Neural progenitor cell (in vitro differentiated cells): ENCODE results near the gene ZNF550. TPM values are rescaled to one million over a fixed set of nuclear protein-coding genes. Genes with fewer than 3 reads are reported as not detected.

Source experiments
- DNase-seq: peaks from one replicate; pipeline ENCODE4 v3.0.0-alpha.2; 2016; ENCODE audit warnings: low spot score
- H2AFZ ChIP-seq: fragments of 200-600 bp; sonication (generic); replicated peaks from 2 replicates; pipeline ENCODE4 v1.6.1; 2016; ENCODE audit warnings: antibody characterized with exemption
- H3F3A ChIP-seq: fragments of 200-600 bp; sonication (generic); 2 replicates; pipeline ENCODE4 v1.6.1; 2016; ENCODE audit warnings: antibody characterized with exemption, low read depth
- H3K27ac ChIP-seq: fragments of 200-600 bp; sonication (generic); 2 replicates; pipeline ENCODE4 v1.5.1; 2016; ENCODE audit warnings: mild to moderate bottlenecking
- H3K27me3 ChIP-seq: fragments of 200-600 bp; sonication (generic); 2 replicates; pipeline ENCODE4 v1.6.1; 2016; ENCODE audit warnings: mild to moderate bottlenecking, moderate library complexity
- H3K36me3 ChIP-seq: fragments of 200-600 bp; sonication (generic); 2 replicates; pipeline ENCODE4 v1.5.1; 2016
- H3K4me1 ChIP-seq: fragments of 200-600 bp; sonication (generic); 2 replicates; pipeline ENCODE4 v1.6.1; 2016; ENCODE audit warnings: mixed run types
- H3K4me2 ChIP-seq: fragments of 200-600 bp; sonication (generic); 2 replicates; pipeline ENCODE4 v1.6.1; 2016
- H3K4me3 ChIP-seq: fragments of 200-600 bp; sonication (generic); 2 replicates; pipeline ENCODE4 v1.5.1; 2016
- H3K79me2 ChIP-seq: fragments of 200-600 bp; sonication (generic); 2 replicates; pipeline ENCODE4 v1.6.1; 2016; ENCODE audit warnings: low read depth
- H3K9ac ChIP-seq: fragments of 200-600 bp; sonication (generic); 2 replicates; pipeline ENCODE4 v1.6.1; 2016
- H3K9me3 ChIP-seq: fragments of 200-600 bp; sonication (generic); 2 replicates; pipeline ENCODE4 v1.5.1; 2016; ENCODE audit warnings: low read depth
- H4K20me1 ChIP-seq: fragments of 200-600 bp; sonication (generic); 2 replicates; pipeline ENCODE4 v1.6.1; 2016; ENCODE audit warnings: low read depth
- H3K27ac Mint-ChIP-seq: 3 replicates; pipeline ENCODE4 v1.8.0; 2021; ENCODE audit warnings: mixed read lengths
- H3K27me3 Mint-ChIP-seq: 2 replicates; pipeline ENCODE4 v1.8.0; 2022; ENCODE audit warnings: low read depth, mild to moderate bottlenecking, inconsistent platforms, moderate library complexity, mixed read lengths; ENCODE audit not compliant: insufficient read depth
- H3K36me3 Mint-ChIP-seq: 3 replicates; pipeline ENCODE4 v1.8.0; 2021; ENCODE audit warnings: mixed read lengths
- H3K4me1 Mint-ChIP-seq: 3 replicates; pipeline ENCODE4 v1.8.0; 2021; ENCODE audit warnings: mixed read lengths
- H3K4me3 Mint-ChIP-seq: 3 replicates; pipeline ENCODE4 v1.8.0; 2021; ENCODE audit warnings: mild to moderate bottlenecking, moderate library complexity, mixed read lengths
- H3K9me3 Mint-ChIP-seq: 3 replicates; pipeline ENCODE4 v1.8.0; 2020; ENCODE audit warnings: mixed read lengths
- CTCF ChIP-seq: fragments of 200-600 bp; sonication (generic); IDR thresholded peaks from 2 replicates; pipeline ENCODE4 v1.5.1; 2017; ENCODE audit warnings: antibody characterized with exemption, mild to moderate bottlenecking
- EZH2 ChIP-seq: fragments of 200-600 bp; sonication (generic); IDR thresholded peaks from 2 replicates; pipeline ENCODE4 v1.6.1; 2017; ENCODE audit warnings: antibody characterized with exemption, mild to moderate bottlenecking, moderate library complexity
- EZH2phosphoT487 ChIP-seq: fragments of 200-600 bp; sonication (generic); IDR thresholded peaks from 2 replicates; pipeline ENCODE4 v1.6.1; 2017; ENCODE audit warnings: antibody characterized with exemption
- total RNA-seq: library from RNA; depleted of rRNA; stranded (reverse); fragments of >200 nt; gene quantifications from 2 replicates; pipeline ENCODE4 v1.2.3, GENCODE V29; 2015; ENCODE audit warnings: low replicate concordance

The ZNF550 gene
- total RNA-seq, 1 donor from 2014 or later = 10.7 TPM

GRCh38 chr19:57578487-57579205 is 19.0 kb upstream of the ZNF550 start, which contains the start of gene ZNF416:
Gene ZNF416 (minus strand): TSS chr19:57578911. CDS start chr19:57578704, 207 bp downstream.
- H3K4me3 ChIP-seq = peak within 1 kb of the TSS; percentile 94
- H3K36me3 ChIP-seq = peaks cover 23% of the 10 kb centered on the region
- DNase-seq = peak; percentile 100
- Mint-ChIP-seq H3K4me1 (peaks cover 6% of the 10 kb centered on the region), H3K36me3 (peaks cover 53% of the 10 kb centered on the region), H3K27me3 (peaks cover 11% of the 10 kb centered on the region), H3K4me3 (peak within 1 kb of the TSS; percentile 86), H3K27ac (no peak within 1 kb of the TSS), H3K9me3 (peaks cover 76% of the 10 kb centered on the region)
- H2AFZ ChIP-seq = peak within 1 kb of the TSS; percentile 95
- H4K20me1 ChIP-seq = no peaks in the 10 kb centered on the region
- no peaks in the 10 kb centered on the region for H3K9me3 ChIP-seq
- no peaks in the 10 kb centered on the region for H3F3A ChIP-seq
- TF ChIP-seq EZH2 = no peak
- TF ChIP-seq EZH2phosphoT487 = no peak
- peak; percentile 33 for TF ChIP-seq CTCF
- H3K4me1 ChIP-seq = no peaks in the 10 kb centered on the region
- H3K27ac ChIP-seq = no peak within 1 kb of the TSS
- peak within 1 kb of the TSS; percentile 81 for H3K9ac ChIP-seq
- H3K27me3 ChIP-seq = no peaks in the 10 kb centered on the region
- peaks cover 22% of the 10 kb centered on the region for H3K79me2 ChIP-seq
- peak within 1 kb of the TSS; percentile 85 for H3K4me2 ChIP-seq

- no peak for TF ChIP-seq EZH2phosphoT487
- H3K9me3 ChIP-seq = peaks cover 12% of the 10 kb centered on the region
- H3K9me3 Mint-ChIP-seq = peaks cover 80% of the 10 kb centered on the region
Measured at GRCh38 chr19:57576661-57577060, 17.0 kb upstream of the ZNF550 start.

GRCh38 chr19:57572415-57572947 is 12.8 kb upstream of the ZNF550 start:
- no peak for DNase-seq
- Histone ChIP-seq H3K27ac (no peak overlapping the region), H3K79me2 (peaks cover 12% of the 10 kb centered on the region), H3K9ac (no peak overlapping the region), H3K4me1 (no peaks in the 10 kb centered on the region), H3K27me3 (no peaks in the 10 kb centered on the region), H3K4me3 (no peak overlapping the region), H3F3A (no peaks in the 10 kb centered on the region), H3K4me2 (no peak overlapping the region), H3K36me3 (peaks cover 43% of the 10 kb centered on the region), H3K9me3 (peaks cover 14% of the 10 kb centered on the region), H4K20me1 (no peaks in the 10 kb centered on the region), H2AFZ (no peak overlapping the region)
- Mint-ChIP-seq H3K36me3 (peaks cover 68% of the 10 kb centered on the region), H3K9me3 (peaks cover 94% of the 10 kb centered on the region), H3K4me3 (no peak overlapping the region), H3K27me3 (peaks cover 3% of the 10 kb centered on the region), H3K27ac (no peak overlapping the region), H3K4me1 (no peaks in the 10 kb centered on the region)
- TF ChIP-seq EZH2 = no peak
- no peak for TF ChIP-seq EZH2phosphoT487
- TF ChIP-seq CTCF = no peak

More at GRCh38 chr19:57576661-57577060, 17.0 kb upstream of the ZNF550 start:
- Mint-ChIP-seq H3K27ac (no peak overlapping the region), H3K4me3 (peak overlapping the region; percentile 42), H3K36me3 (peaks cover 68% of the 10 kb centered on the region), H3K4me1 (peaks cover 5% of the 10 kb centered on the region), H3K27me3 (peaks cover 7% of the 10 kb centered on the region)
- Histone ChIP-seq H3K36me3 (peaks cover 42% of the 10 kb centered on the region), H3K4me1 (no peaks in the 10 kb centered on the region), H3K79me2 (peaks cover 22% of the 10 kb centered on the region), H3K27me3 (no peaks in the 10 kb centered on the region), H3K4me3 (no peak overlapping the region), H3F3A (no peaks in the 10 kb centered on the region), H2AFZ (no peak overlapping the region), H3K9ac (no peak overlapping the region), H3K4me2 (no peak overlapping the region), H4K20me1 (no peaks in the 10 kb centered on the region), H3K27ac (no peak overlapping the region)
- no peak for DNase-seq

GRCh38 chr19:57570707-57571106 is 11.0 kb upstream of the ZNF550 start:
- Mint-ChIP-seq H3K9me3 (peaks cover 95% of the 10 kb centered on the region), H3K27ac (no peak overlapping the region), H3K27me3 (peaks cover 5% of the 10 kb centered on the region), H3K36me3 (peaks cover 55% of the 10 kb centered on the region), H3K4me1 (no peaks in the 10 kb centered on the region), H3K4me3 (no peak overlapping the region)
- H3K36me3 ChIP-seq = peaks cover 37% of the 10 kb centered on the region
- H3K4me1 ChIP-seq = no peaks in the 10 kb centered on the region
- H3K9me3 ChIP-seq = peaks cover 30% of the 10 kb centered on the region
- H3K27ac ChIP-seq = no peak overlapping the region
- DNase-seq = no peak
- no peaks in the 10 kb centered on the region for H3K79me2 ChIP-seq
- no peaks in the 10 kb centered on the region for H3F3A ChIP-seq
- TF ChIP-seq EZH2 (no peak), CTCF (no peak), EZH2phosphoT487 (no peak)
- no peak overlapping the region for H3K9ac ChIP-seq
- no peaks in the 10 kb centered on the region for H3K27me3 ChIP-seq
- no peak overlapping the region for H2AFZ ChIP-seq
- H3K4me2 ChIP-seq = no peak overlapping the region
- H4K20me1 ChIP-seq = no peaks in the 10 kb centered on the region
- H3K4me3 ChIP-seq = no peak overlapping the region
